ENCODE data around the gene NME4.

- TF ChIP-seq CTCF (IDR thresholded peaks at IDR 0.05; ENCODE audit: insufficient read depth, low read length): no peak
- no peak for TF ChIP-seq POLR2AphosphoS5 (IDR thresholded peaks at IDR 0.05; ENCODE audit: low read depth)
- no peak for TF ChIP-seq GABPA (IDR thresholded peaks at IDR 0.05; ENCODE audit: low read depth)
- TF ChIP-seq, protein P1, sequence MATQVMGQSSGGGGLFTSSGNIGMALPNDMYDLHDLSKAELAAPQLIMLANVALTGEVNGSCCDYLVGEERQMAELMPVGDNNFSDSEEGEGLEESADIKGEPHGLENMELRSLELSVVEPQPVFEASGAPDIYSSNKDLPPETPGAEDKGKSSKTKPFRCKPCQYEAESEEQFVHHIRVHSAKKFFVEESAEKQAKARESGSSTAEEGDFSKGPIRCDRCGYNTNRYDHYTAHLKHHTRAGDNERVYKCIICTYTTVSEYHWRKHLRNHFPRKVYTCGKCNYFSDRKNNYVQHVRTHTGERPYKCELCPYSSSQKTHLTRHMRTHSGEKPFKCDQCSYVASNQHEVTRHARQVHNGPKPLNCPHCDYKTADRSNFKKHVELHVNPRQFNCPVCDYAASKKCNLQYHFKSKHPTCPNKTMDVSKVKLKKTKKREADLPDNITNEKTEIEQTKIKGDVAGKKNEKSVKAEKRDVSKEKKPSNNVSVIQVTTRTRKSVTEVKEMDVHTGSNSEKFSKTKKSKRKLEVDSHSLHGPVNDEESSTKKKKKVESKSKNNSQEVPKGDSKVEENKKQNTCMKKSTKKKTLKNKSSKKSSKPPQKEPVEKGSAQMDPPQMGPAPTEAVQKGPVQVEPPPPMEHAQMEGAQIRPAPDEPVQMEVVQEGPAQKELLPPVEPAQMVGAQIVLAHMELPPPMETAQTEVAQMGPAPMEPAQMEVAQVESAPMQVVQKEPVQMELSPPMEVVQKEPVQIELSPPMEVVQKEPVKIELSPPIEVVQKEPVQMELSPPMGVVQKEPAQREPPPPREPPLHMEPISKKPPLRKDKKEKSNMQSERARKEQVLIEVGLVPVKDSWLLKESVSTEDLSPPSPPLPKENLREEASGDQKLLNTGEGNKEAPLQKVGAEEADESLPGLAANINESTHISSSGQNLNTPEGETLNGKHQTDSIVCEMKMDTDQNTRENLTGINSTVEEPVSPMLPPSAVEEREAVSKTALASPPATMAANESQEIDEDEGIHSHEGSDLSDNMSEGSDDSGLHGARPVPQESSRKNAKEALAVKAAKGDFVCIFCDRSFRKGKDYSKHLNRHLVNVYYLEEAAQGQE (IDR thresholded peaks at IDR 0.05; ENCODE audit: insufficient replicate concordance, low read depth): no peak
Measured at GRCh38 chr16:426115-426905, 29.3 kb downstream of the NME4 start.

Data from HL-60 (cell line).